ENCODE results near the gene RPS13. TPM values are rescaled to one million over a fixed set of nuclear protein-coding genes. Genes with fewer than 3 reads are reported as not detected.
A peak's percentile ranks its signal among the peaks of the same experiment; 100 is the strongest.
"Not testable (repeated sequence)": the region's sequence is repeated elsewhere in the genome, so short reads cannot be mapped to it uniquely, and the experiment has no call there.

RPS13 gene
- total and polyA plus RNA-seq, 12 donors, result 646 to 1,998 (median 709) TPM

GRCh38 chr11:17073370-17074027, 4.0 kb downstream of the RPS13 start:
- 58 to 63% methylated on average over 4 of the region's 4 CpGs for WGBS, 2 donors

GRCh38 chr11:17067417-17067816, 10.1 kb downstream of the RPS13 start:
- Histone ChIP-seq H3K4me1 (no peaks in the 10 kb centered on the region), H3K9me3 (no peaks in the 10 kb centered on the region), H3K4me3 (no peak overlapping the region), H3K27ac (no peak overlapping the region), H3K36me3 (peaks cover 0 to 7% (median 0%) of the 10 kb centered on the region in 9 donors), H3K27me3 (no peaks in the 10 kb centered on the region)
- ATAC-seq (no peak), DNase-seq (no peak)
- intact Hi-C loops (cut with DNase I), result loop anchor here in 7 of 10 donors (2.0 to 10.0 kb wide), 4 partner anchors 53 to 283 kb away; partner anchors contain the start of gene PLEKHA7 (in 2 of the 7)
- WGBS, 2 donors, result 92 to 96% methylated on average over 6 of the region's 6 CpGs
- no peak for TF ChIP-seq CTCF (IDR thresholded peaks at IDR 0.05)

More at GRCh38 chr11:17073370-17074027, 4.0 kb downstream of the RPS13 start:
- no peak for DNase-seq
- Histone ChIP-seq H3K4me1 (peaks cover 12 to 34% (median 28%) of the 10 kb centered on the region in 9 donors), H3K27ac (no peak overlapping the region), H3K4me3 (no peak overlapping the region), H3K36me3 (peaks cover 0 to 46% (median 18%) of the 10 kb centered on the region in 9 donors), H3K9me3 (no peaks in the 10 kb centered on the region), H3K27me3 (no peaks in the 10 kb centered on the region)
- ATAC-seq, result no peak
- intact Hi-C loops (cut with DNase I), result no loop called here
- TF ChIP-seq CTCF (IDR thresholded peaks at IDR 0.05), result no peak

- no peak for TF ChIP-seq CTCF (IDR thresholded peaks at IDR 0.05)
These were observed 10.8 kb downstream of the RPS13 start for GRCh38 chr11:17066691-17067090.

GRCh38 chr11:17063171-17064002, 14.1 kb downstream of the RPS13 start:
- WGBS, 2 donors, result 72 to 76% methylated on average over 4 of the region's 4 CpGs
- intact Hi-C loops (cut with DNase I), result loop anchor here (1.0 to 10.0 kb wide), 10 partner anchors 49 to 279 kb away; partner anchors contain the start of gene PLEKHA7 (in 2 of the 10)

More at GRCh38 chr11:17066691-17067090, 10.8 kb downstream of the RPS13 start:
- H3K4me1 ChIP-seq, result no peaks in the 10 kb centered on the region
- intact Hi-C loops (cut with DNase I), result loop anchor here in 7 of 10 donors (2.0 to 10.0 kb wide), 4 partner anchors 52 to 282 kb away; partner anchors contain the start of gene PLEKHA7 (in 2 of the 7)
- H3K36me3 ChIP-seq, result peaks cover 0 to under 1% (median 0%) of the 10 kb centered on the region in 9 donors
- no peak overlapping the region for H3K27ac ChIP-seq
- H3K9me3 ChIP-seq, result no peaks in the 10 kb centered on the region
- ATAC-seq, result no peak
- DNase-seq, result no peak
- 56 to 67% methylated on average over 2 of the region's 2 CpGs for WGBS, 2 donors
- no peaks in the 10 kb centered on the region for H3K27me3 ChIP-seq
- no peak overlapping the region for H3K4me3 ChIP-seq

GRCh38 chr11:17051146-17051545, 26.3 kb downstream of the RPS13 start:
- ATAC-seq; H3K27me3 ChIP-seq; H3K9me3 ChIP-seq; H3K4me1 ChIP-seq; DNase-seq; H3K27ac ChIP-seq; intact Hi-C loops (cut with DNase I); H3K4me3 ChIP-seq; H3K36me3 ChIP-seq: not testable (repeated sequence)
- 98% methylated on average over 19 to 23 of the region's 27 CpGs for WGBS, 2 donors

More at GRCh38 chr11:17063171-17064002, 14.1 kb downstream of the RPS13 start:
- H3K36me3 ChIP-seq, result no peaks in the 10 kb centered on the region
- H3K4me1 ChIP-seq, result no peaks in the 10 kb centered on the region
- no peak overlapping the region for H3K4me3 ChIP-seq
- peak; percentile 53 to 89 (median 81) for TF ChIP-seq CTCF (IDR thresholded peaks at IDR 0.05)
- no peaks in the 10 kb centered on the region for H3K9me3 ChIP-seq
- H3K27me3 ChIP-seq, result no peaks in the 10 kb centered on the region
- DNase-seq (peak; percentile 55 to 72), ATAC-seq (peak; percentile 72 to 96 (median 91))
- H3K27ac ChIP-seq, result no peak overlapping the region

- H3K4me3 ChIP-seq; H3K36me3 ChIP-seq; intact Hi-C loops (cut with DNase I); H3K27ac ChIP-seq; H3K27me3 ChIP-seq; DNase-seq; H3K4me1 ChIP-seq; H3K9me3 ChIP-seq; ATAC-seq: not testable (repeated sequence)
- WGBS, 2 donors, result 71 to 86% methylated on average over 4 of the region's 4 CpGs
These were observed 29.0 kb downstream of the RPS13 start for GRCh38 chr11:17048491-17048890.
